OCI-LY3 (cell line): Measurements from ENCODE around the gene PI4KB.

Source experiments
- H2AFZ ChIP-seq: fragments of 200-600, 300-600 bp; shearing (Covaris generic); 2 replicates; pipeline ENCODE4 v1.6.0; 2014; ENCODE audit warnings: antibody characterized with exemption, low read depth, low read length
- H3K27ac ChIP-seq: fragments of 200-600, 300-600 bp; sonication (generic); 2 replicates; pipeline ENCODE4 v1.5.1; 2014; ENCODE audit warnings: mild to moderate bottlenecking, low read length, moderate library complexity, mixed read lengths
- H3K27me3 ChIP-seq: fragments of 200-600, 300-600 bp; sonication (generic); 2 replicates; pipeline ENCODE4 v1.6.1; 2014; ENCODE audit warnings: low read depth, low read length, mixed read lengths
- H3K36me3 ChIP-seq: fragments of 200-600, 300-600 bp; sonication (generic); replicated peaks from 2 replicates; pipeline ENCODE3; 2014; ENCODE audit warnings: low read depth, low read length, mixed read lengths
- H3K4me1 ChIP-seq: fragments of 300-600, 200-600 bp; sonication (generic); 2 replicates; pipeline ENCODE4 v1.6.1; 2014; ENCODE audit warnings: low read length, mixed read lengths
- H3K4me2 ChIP-seq: fragments of 200-600, 300-600 bp; sonication (generic); 2 replicates; pipeline ENCODE4 v1.6.1; 2014; ENCODE audit warnings: low read length, mixed read lengths
- H3K4me3 ChIP-seq: fragments of 300-600, 200-600 bp; sonication (generic); 2 replicates; pipeline ENCODE4 v1.5.1; 2014; ENCODE audit warnings: antibody characterized with exemption, mild to moderate bottlenecking, low read length, moderate library complexity
- H3K79me2 ChIP-seq: fragments of 300-600, 200-600 bp; shearing (Covaris generic); 2 replicates; pipeline ENCODE4 v1.6.1; 2014; ENCODE audit warnings: mild to moderate bottlenecking, low read length, mixed read lengths
- H3K9ac ChIP-seq: fragments of 300-600, 200-600 bp; shearing (Covaris generic); 2 replicates; pipeline ENCODE4 v1.6.0; 2014; ENCODE audit warnings: mild to moderate bottlenecking, low read length, moderate library complexity
- H3K9me3 ChIP-seq: fragments of 200-600, 300-600 bp; shearing (Covaris generic); 2 replicates; pipeline ENCODE4 v1.6.1; 2014; ENCODE audit warnings: low read length, mixed read lengths; ENCODE audit not compliant: insufficient read depth
- H4K20me1 ChIP-seq: fragments of 200-600, 300-600 bp; sonication (generic); 2 replicates; pipeline ENCODE4 v1.6.1; 2016; ENCODE audit warnings: low read length, mixed read lengths; ENCODE audit not compliant: insufficient read depth
- CTCF ChIP-seq: fragments of 200-600, 300-600 bp; sonication (generic); IDR thresholded peaks from 2 replicates; pipeline ENCODE4 v1.5.1; 2014; ENCODE audit warnings: antibody characterized with exemption, low read length, low read depth
- EZH2phosphoT487 ChIP-seq: fragments of 200-600 bp; shearing (Covaris generic); IDR thresholded peaks from 2 replicates; pipeline ENCODE4 v1.6.1; 2018; ENCODE audit warnings: antibody characterized with exemption, mixed run types, low read depth

The PI4KB gene

GRCh38 chr1:151314137-151314875, 12.9 kb downstream of the PI4KB start:
- Histone ChIP-seq H3K27ac (no peak overlapping the region), H2AFZ (no peak overlapping the region), H3K36me3 (peaks cover 70% of the 10 kb centered on the region), H3K4me3 (no peak overlapping the region), H3K9me3 (no peaks in the 10 kb centered on the region), H4K20me1 (peaks cover 19% of the 10 kb centered on the region; the same call in 1 of the 2 replicates), H3K79me2 (peaks cover 34% of the 10 kb centered on the region; the same call in 1 of the 2 replicates), H3K9ac (no peak overlapping the region), H3K4me2 (no peak overlapping the region), H3K27me3 (no peaks in the 10 kb centered on the region), H3K4me1 (no peaks in the 10 kb centered on the region)
- no peak for TF ChIP-seq CTCF
- TF ChIP-seq EZH2phosphoT487: no peak

- Histone ChIP-seq H3K36me3 (peaks cover 68% of the 10 kb centered on the region), H4K20me1 (peaks cover 19% of the 10 kb centered on the region; the same call in 1 of the 2 replicates), H3K4me2 (no peak overlapping the region), H3K79me2 (peaks cover 28% of the 10 kb centered on the region; the same call in 1 of the 2 replicates), H3K9ac (no peak overlapping the region), H3K4me1 (no peaks in the 10 kb centered on the region), H2AFZ (no peak overlapping the region), H3K27ac (no peak overlapping the region), H3K4me3 (no peak overlapping the region), H3K9me3 (no peaks in the 10 kb centered on the region), H3K27me3 (no peaks in the 10 kb centered on the region)
- TF ChIP-seq EZH2phosphoT487 (no peak), CTCF (no peak)
Measured at GRCh38 chr1:151313501-151313900, 13.7 kb downstream of the PI4KB start.

GRCh38 chr1:151312826-151313225, 14.4 kb downstream of the PI4KB start:
- Histone ChIP-seq H3K4me1 (no peaks in the 10 kb centered on the region), H3K9me3 (no peaks in the 10 kb centered on the region), H3K36me3 (peaks cover 75% of the 10 kb centered on the region), H4K20me1 (peaks cover 19% of the 10 kb centered on the region; the same call in 1 of the 2 replicates), H3K9ac (no peak overlapping the region), H3K4me3 (no peak overlapping the region), H3K4me2 (no peak overlapping the region), H2AFZ (no peak overlapping the region), H3K79me2 (peaks cover 28% of the 10 kb centered on the region; the same call in 1 of the 2 replicates), H3K27me3 (no peaks in the 10 kb centered on the region), H3K27ac (no peak overlapping the region)
- no peak for TF ChIP-seq EZH2phosphoT487
- no peak for TF ChIP-seq CTCF

- Histone ChIP-seq H3K36me3 (peaks cover 74% of the 10 kb centered on the region), H2AFZ (no peak overlapping the region), H3K9ac (no peak overlapping the region), H3K79me2 (peaks cover 25% of the 10 kb centered on the region; the same call in 1 of the 2 replicates), H3K4me2 (no peak overlapping the region), H3K9me3 (no peaks in the 10 kb centered on the region), H3K4me1 (no peaks in the 10 kb centered on the region), H4K20me1 (peaks cover 19% of the 10 kb centered on the region; the same call in 1 of the 2 replicates), H3K27ac (no peak overlapping the region), H3K4me3 (no peak overlapping the region), H3K27me3 (no peaks in the 10 kb centered on the region)
- TF ChIP-seq CTCF: no peak
- no peak for TF ChIP-seq EZH2phosphoT487
Measured at GRCh38 chr1:151312411-151312810, 14.8 kb downstream of the PI4KB start.
